ENCODE measurements around the gene LBX1. TPM values are rescaled to one million over a fixed set of nuclear protein-coding genes. Genes with fewer than 3 reads are reported as not detected.

The LBX1 gene
- total RNA-seq: not detected

GRCh38 chr10:101229266-101230182 lies at the start of gene LBX1:
LBX1 (minus strand) TSS chr10:101229463; CDS start chr10:101228815, 648 bp downstream.
- CTCF ChIA-PET: interaction anchor here (0.7 to 2.1 kb wide), 3 partner anchors 11 to 15 kb away, joined by 3 to 4 read pairs (median 4); no protein-coding TSS in a partner anchor
- H3K27ac Mint-ChIP-seq: no peak within 1 kb of the TSS
- no peak for DNase-seq
- H3K36me3 Mint-ChIP-seq (ENCODE audit: low read depth): no peaks in the 10 kb centered on the region
- H3K4me1 Mint-ChIP-seq (ENCODE audit: low read depth): peaks cover 33% of the 10 kb centered on the region
- no peak within 1 kb of the TSS for H3K4me3 Mint-ChIP-seq
- intact Hi-C loops (cut with micrococcal nuclease): loop anchor here (2.0 to 10.0 kb wide), 3 partner anchors 97 to 575 kb away; partner anchors contain the start of gene PAX2
- peaks cover 71% of the 10 kb centered on the region for H3K27me3 Mint-ChIP-seq (ENCODE audit: low read depth)
- no peaks in the 10 kb centered on the region for H3K9me3 Mint-ChIP-seq

DNA sequence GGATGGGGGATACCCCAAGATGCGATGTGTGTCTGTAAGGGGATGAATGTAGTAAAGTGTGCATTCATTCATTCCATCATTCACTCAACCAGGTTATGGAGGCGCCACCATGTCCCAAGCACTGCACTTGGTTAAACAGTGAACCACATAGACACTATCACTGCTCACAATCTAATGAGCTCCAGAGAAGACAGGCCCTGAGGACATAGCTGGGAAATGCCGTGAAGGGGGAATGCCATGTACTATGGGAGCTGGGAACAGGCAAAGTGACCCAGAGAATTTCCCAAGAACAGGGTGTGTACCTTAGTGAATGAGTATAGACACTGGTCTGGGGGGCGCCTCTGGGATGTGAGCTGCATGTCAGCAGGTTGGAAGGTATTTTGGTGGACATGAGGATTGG lies 44.5 kb upstream of the LBX1 start:
- no peak overlapping the region for H3K27ac Mint-ChIP-seq
- DNase-seq: no peak
- H3K27me3 Mint-ChIP-seq (ENCODE audit: low read depth): peaks cover 20% of the 10 kb centered on the region
- intact Hi-C loops (cut with micrococcal nuclease): no loop called here
- CTCF ChIA-PET: interaction anchor here (0.7 to 3.9 kb wide), 7 partner anchors 9 to 193 kb away, joined by 3 to 17 read pairs (median 4); no protein-coding TSS in a partner anchor
- H3K9me3 Mint-ChIP-seq: no peaks in the 10 kb centered on the region
- H3K4me3 Mint-ChIP-seq: no peak overlapping the region
- peaks cover 2% of the 10 kb centered on the region for H3K4me1 Mint-ChIP-seq (ENCODE audit: low read depth)
- no peaks in the 10 kb centered on the region for H3K36me3 Mint-ChIP-seq (ENCODE audit: low read depth)

DNA sequence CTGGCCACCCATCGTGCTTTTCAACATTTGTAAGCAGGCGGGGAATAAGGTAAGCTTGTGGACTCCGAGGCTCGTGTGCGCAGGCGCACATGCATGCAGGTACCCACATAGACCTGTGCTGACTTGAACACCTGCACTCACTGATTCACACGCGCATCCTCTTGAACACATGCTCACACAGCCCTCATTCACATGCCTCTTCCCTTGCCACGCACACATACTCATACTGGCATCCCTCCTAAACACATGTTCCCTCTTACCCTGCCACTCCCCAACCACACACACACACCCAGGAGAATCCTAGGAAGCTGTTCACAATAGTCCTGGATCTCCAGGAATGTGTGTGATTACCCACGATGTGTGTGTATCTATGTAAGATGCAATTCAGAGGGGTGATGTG lies 44.1 kb upstream of the LBX1 start:
- H3K4me1 Mint-ChIP-seq (ENCODE audit: low read depth): peaks cover 2% of the 10 kb centered on the region
- H3K27me3 Mint-ChIP-seq (ENCODE audit: low read depth): peaks cover 20% of the 10 kb centered on the region
- DNase-seq: no peak
- intact Hi-C loops (cut with micrococcal nuclease): no loop called here
- H3K4me3 Mint-ChIP-seq: no peak overlapping the region
- no peaks in the 10 kb centered on the region for H3K9me3 Mint-ChIP-seq
- no peak overlapping the region for H3K27ac Mint-ChIP-seq
- H3K36me3 Mint-ChIP-seq (ENCODE audit: low read depth): no peaks in the 10 kb centered on the region
- CTCF ChIA-PET: interaction anchor here (0.7 to 3.9 kb wide), 10 partner anchors 9 to 297 kb away, joined by 3 to 17 read pairs (median 4); no protein-coding TSS in a partner anchor

GRCh38 chr10:101272229-101272868 lies 43.1 kb upstream of the LBX1 start:
- intact Hi-C loops (cut with micrococcal nuclease): loop anchor here (1.0 kb wide), 2 partner anchors 170 to 298 kb away; no protein-coding TSS in a partner anchor
- H3K4me1 Mint-ChIP-seq (ENCODE audit: low read depth): peaks cover 2% of the 10 kb centered on the region

GRCh38 chr10:101270763-101271162 lies 41.5 kb upstream of the LBX1 start:
- CTCF ChIA-PET: interaction anchor here (0.8 to 3.4 kb wide), 3 partner anchors 196 to 299 kb away, joined by 3 to 13 read pairs (median 4); no protein-coding TSS in a partner anchor
- peaks cover 20% of the 10 kb centered on the region for H3K27me3 Mint-ChIP-seq (ENCODE audit: low read depth)
- intact Hi-C loops (cut with micrococcal nuclease): no loop called here

More at GRCh38 chr10:101272229-101272868, 43.1 kb upstream of the LBX1 start:
- H3K27me3 Mint-ChIP-seq (ENCODE audit: low read depth): peaks cover 20% of the 10 kb centered on the region
- H3K9me3 Mint-ChIP-seq: no peaks in the 10 kb centered on the region
- no peak overlapping the region for H3K27ac Mint-ChIP-seq
- no peaks in the 10 kb centered on the region for H3K36me3 Mint-ChIP-seq (ENCODE audit: low read depth)
- CTCF ChIA-PET: interaction anchor here (0.7 to 3.9 kb wide), 13 partner anchors 18 to 349 kb away, joined by 3 to 17 read pairs (median 4); no protein-coding TSS in a partner anchor
- peak; percentile 73 for DNase-seq
- H3K4me3 Mint-ChIP-seq: no peak overlapping the region

GRCh38 chr10:101267776-101268175 lies 38.5 kb upstream of the LBX1 start:
- CTCF ChIA-PET: interaction anchor here (1.6 kb wide), 1 partner anchor 54 kb away, joined by 3 read pairs; no protein-coding TSS in a partner anchor

More at GRCh38 chr10:101270763-101271162, 41.5 kb upstream of the LBX1 start:
- Mint-ChIP-seq H3K4me1 (ENCODE audit: low read depth) (peaks cover 2% of the 10 kb centered on the region), H3K9me3 (no peaks in the 10 kb centered on the region), H3K36me3 (ENCODE audit: low read depth) (no peaks in the 10 kb centered on the region), H3K27ac (no peak overlapping the region), H3K4me3 (no peak overlapping the region)
- no peak for DNase-seq

GRCh38 chr10:101267290-101267680 lies 38.0 kb upstream of the LBX1 start:
- CTCF ChIA-PET: interaction anchor here (0.6 to 1.6 kb wide), 4 partner anchors 52 to 1430 kb away, joined by 3 to 4 read pairs (median 3); no protein-coding TSS in a partner anchor

More at GRCh38 chr10:101267776-101268175, 38.5 kb upstream of the LBX1 start:
- Mint-ChIP-seq H3K4me3 (no peak overlapping the region), H3K4me1 (ENCODE audit: low read depth) (peaks cover 2% of the 10 kb centered on the region), H3K27ac (no peak overlapping the region), H3K9me3 (no peaks in the 10 kb centered on the region), H3K27me3 (ENCODE audit: low read depth) (peaks cover 21% of the 10 kb centered on the region), H3K36me3 (ENCODE audit: low read depth) (no peaks in the 10 kb centered on the region)
- intact Hi-C loops (cut with micrococcal nuclease): no loop called here
- no peak for DNase-seq

GRCh38 chr10:101266381-101267289 lies 37.4 kb upstream of the LBX1 start:
- Mint-ChIP-seq H3K27ac (no peak overlapping the region), H3K9me3 (no peaks in the 10 kb centered on the region)
- CTCF ChIA-PET: interaction anchor here (0.6 to 1.6 kb wide), 4 partner anchors 51 to 1431 kb away, joined by 3 to 4 read pairs (median 3); no protein-coding TSS in a partner anchor

More at GRCh38 chr10:101267290-101267680, 38.0 kb upstream of the LBX1 start:
- no peak for DNase-seq
- H3K36me3 Mint-ChIP-seq (ENCODE audit: low read depth): no peaks in the 10 kb centered on the region
- H3K27ac Mint-ChIP-seq: no peak overlapping the region
- no peak overlapping the region for H3K4me3 Mint-ChIP-seq
- H3K4me1 Mint-ChIP-seq (ENCODE audit: low read depth): peaks cover under 1% of the 10 kb centered on the region
- no peaks in the 10 kb centered on the region for H3K9me3 Mint-ChIP-seq
- intact Hi-C loops (cut with micrococcal nuclease): no loop called here
- peaks cover 21% of the 10 kb centered on the region for H3K27me3 Mint-ChIP-seq (ENCODE audit: low read depth)

DNA sequence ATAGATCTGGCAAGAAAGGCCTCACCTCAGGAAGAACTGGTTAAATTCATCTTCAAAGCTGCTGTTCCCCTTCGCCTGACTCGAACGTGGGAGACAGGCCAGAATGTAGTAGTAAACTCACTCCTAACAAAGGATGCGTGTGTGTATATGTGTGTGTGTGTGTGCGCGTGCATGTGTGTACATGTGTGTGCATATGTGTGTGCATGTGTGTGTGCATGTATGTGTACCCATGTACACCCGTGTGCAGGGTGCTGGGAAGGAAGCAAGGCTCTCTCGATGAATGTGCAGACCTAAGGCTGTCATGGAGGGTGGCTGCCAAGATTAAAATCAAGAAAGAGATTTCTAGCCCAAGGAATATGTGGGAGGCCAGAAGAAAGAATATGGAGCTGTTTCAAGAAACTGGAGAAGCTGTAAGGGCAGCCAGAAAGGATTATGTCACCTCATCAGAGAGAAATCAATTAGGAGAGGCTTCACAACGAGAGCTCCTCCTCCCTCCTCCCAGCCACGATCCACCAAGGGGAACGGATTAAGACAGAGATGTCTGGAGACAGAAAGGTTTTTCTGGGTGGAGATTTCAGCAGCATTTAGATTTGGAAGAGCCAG lies 34.0 kb upstream of the LBX1 start:
- Mint-ChIP-seq H3K27ac (no peak overlapping the region), H3K4me1 (ENCODE audit: low read depth) (no peaks in the 10 kb centered on the region), H3K9me3 (peaks cover under 1% of the 10 kb centered on the region), H3K4me3 (no peak overlapping the region), H3K36me3 (ENCODE audit: low read depth) (no peaks in the 10 kb centered on the region), H3K27me3 (ENCODE audit: low read depth) (peaks cover 31% of the 10 kb centered on the region)
- no peak for DNase-seq
- CTCF ChIA-PET: interaction anchor here (1.4 kb wide), 1 partner anchor 27 kb away, joined by 4 read pairs; no protein-coding TSS in a partner anchor
- intact Hi-C loops (cut with micrococcal nuclease): no loop called here

More at GRCh38 chr10:101266381-101267289, 37.4 kb upstream of the LBX1 start:
- no peak for DNase-seq
- H3K4me1 Mint-ChIP-seq (ENCODE audit: low read depth): no peaks in the 10 kb centered on the region
- intact Hi-C loops (cut with micrococcal nuclease): no loop called here
- no peaks in the 10 kb centered on the region for H3K36me3 Mint-ChIP-seq (ENCODE audit: low read depth)
- peaks cover 22% of the 10 kb centered on the region for H3K27me3 Mint-ChIP-seq (ENCODE audit: low read depth)
- no peak overlapping the region for H3K4me3 Mint-ChIP-seq

DNA sequence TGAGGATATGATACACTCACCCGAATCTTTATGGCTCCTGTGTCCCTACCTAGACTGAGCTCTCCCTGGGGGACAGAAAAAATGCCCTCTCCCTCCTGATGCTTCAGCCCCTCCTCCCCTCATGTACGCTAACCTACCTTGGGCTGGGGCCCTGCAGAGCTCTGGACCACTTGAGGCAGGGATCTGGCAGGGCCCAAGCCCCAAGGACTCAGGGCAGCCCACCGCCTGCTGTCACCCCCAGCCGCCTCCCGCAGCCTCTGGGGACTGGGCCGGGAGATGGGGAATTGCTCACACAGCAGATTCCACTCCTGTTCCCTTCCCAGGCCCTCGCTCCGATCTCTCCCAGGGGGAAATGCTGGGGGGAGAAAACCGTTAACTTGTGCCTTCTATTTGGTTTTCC lies 32.9 kb upstream of the LBX1 start:
- H3K9me3 Mint-ChIP-seq: peaks cover 3% of the 10 kb centered on the region
- peaks cover 31% of the 10 kb centered on the region for H3K27me3 Mint-ChIP-seq (ENCODE audit: low read depth)
- intact Hi-C loops (cut with micrococcal nuclease): no loop called here
- no peak overlapping the region for H3K27ac Mint-ChIP-seq
- CTCF ChIA-PET: interaction anchor here (0.6 kb wide), 1 partner anchor 30 kb away, joined by 3 read pairs; no protein-coding TSS in a partner anchor
- no peaks in the 10 kb centered on the region for H3K36me3 Mint-ChIP-seq (ENCODE audit: low read depth)
- no peak overlapping the region for H3K4me3 Mint-ChIP-seq
- no peak for DNase-seq
- H3K4me1 Mint-ChIP-seq (ENCODE audit: low read depth): no peaks in the 10 kb centered on the region

DNA sequence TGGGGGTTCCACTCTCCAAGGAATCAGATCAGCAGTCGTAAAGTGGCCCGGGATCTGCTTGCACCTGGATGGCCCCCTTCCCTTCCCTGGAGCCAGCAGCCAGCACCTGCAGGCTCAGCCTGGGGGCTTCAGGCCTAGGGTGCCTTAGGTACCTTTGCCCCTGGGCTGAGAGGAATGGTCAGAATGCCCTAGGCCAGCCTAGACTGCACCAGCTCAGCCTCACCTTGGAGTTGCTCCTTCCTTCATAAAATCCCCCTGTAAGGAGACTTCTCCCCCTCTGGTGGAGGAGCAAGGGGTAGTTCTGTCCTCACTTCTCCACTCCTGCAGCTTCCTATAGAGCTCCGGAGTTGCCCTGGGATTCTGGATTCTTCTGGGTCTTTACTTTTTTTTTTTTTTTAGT lies 32.4 kb upstream of the LBX1 start:
- no peak for DNase-seq
- H3K4me1 Mint-ChIP-seq (ENCODE audit: low read depth): no peaks in the 10 kb centered on the region
- intact Hi-C loops (cut with micrococcal nuclease): no loop called here
- H3K27ac Mint-ChIP-seq: no peak overlapping the region
- peaks cover 3% of the 10 kb centered on the region for H3K9me3 Mint-ChIP-seq
- H3K4me3 Mint-ChIP-seq: no peak overlapping the region
- peaks cover 31% of the 10 kb centered on the region for H3K27me3 Mint-ChIP-seq (ENCODE audit: low read depth)
- CTCF ChIA-PET: no interaction called here
- no peaks in the 10 kb centered on the region for H3K36me3 Mint-ChIP-seq (ENCODE audit: low read depth)

Data from activated naive CD4-positive, alpha-beta T cell treated with anti-CD3 and anti-CD28 coated beads for 36 hours (primary cell).